H1 (cell line): Measurements from ENCODE around the gene AGAP1. TPM values are rescaled to one million over a fixed set of nuclear protein-coding genes. Genes with fewer than 3 reads are reported as not detected.

Experiments used
- CTCF ChIA-PET: fragments of 300-600 bp; sonication (Branson Sonifier 250); formaldehyde crosslinking; loops from one replicate; lab custom pipeline; 2021; ENCODE audit not compliant: partially characterized antibody; lab: Charles Lee
- POLR2A ChIA-PET: fragments of 300-600 bp; sonication (Branson Sonifier 250); formaldehyde crosslinking; loops from one replicate; lab custom pipeline; 2021; ENCODE audit warnings: inconsistent platforms; ENCODE audit not compliant: partially characterized antibody; lab: Charles Lee
- DNase-seq, 2 experiments: peaks; one replicate each; pipeline versions ENCODE4 v3.0.0 to v3.0.0-alpha.2; 2010 to 2022; ENCODE audit warnings: low spot score in 2 of 2, low read depth in 1 of 2, mixed read lengths in 1 of 2
- FAIRE-seq: peaks from 2 replicates; lab custom pipeline; 2011; peaks lifted over from hg19 to GRCh38; lab: Jason Lieb, UNC
- H2AFZ ChIP-seq: 2 replicates; pipeline ENCODE4 v1.8.1; 2012; ENCODE audit warnings: low read length, inconsistent platforms
- H2AK5ac ChIP-seq: 2 replicates; pipeline ENCODE4 v1.6.1; 2013; ENCODE audit warnings: low read depth, low read length
- H2BK120ac ChIP-seq: replicated peaks from 2 replicates; pipeline ENCODE3; 2013; ENCODE audit warnings: low read depth, low read length, inconsistent platforms
- H2BK12ac ChIP-seq: 2 replicates; pipeline ENCODE4 v1.6.1; 2013; ENCODE audit warnings: low read depth, low read length
- H2BK15ac ChIP-seq: 2 replicates; pipeline ENCODE4 v1.6.1; 2013; ENCODE audit warnings: low read length
- H2BK20ac ChIP-seq: 2 replicates; pipeline ENCODE4 v1.6.1; 2013; ENCODE audit warnings: low read length
- H2BK5ac ChIP-seq: 2 replicates; pipeline ENCODE4 v1.6.1; 2013; ENCODE audit warnings: low read depth, low read length
- H3K14ac ChIP-seq: 2 replicates; pipeline ENCODE4 v1.6.1; 2013; ENCODE audit warnings: inconsistent platforms; ENCODE audit not compliant: insufficient read length
- H3K18ac ChIP-seq: 2 replicates; pipeline ENCODE4 v1.6.1; 2013; ENCODE audit warnings: low read length; ENCODE audit errors: extremely low read depth
- H3K23ac ChIP-seq: 2 replicates; pipeline ENCODE4 v1.6.1; 2013; ENCODE audit warnings: inconsistent platforms; ENCODE audit not compliant: insufficient read length
- H3K23me2 ChIP-seq: 2 replicates; pipeline ENCODE4 v1.6.1; 2013; ENCODE audit warnings: low read depth, low read length
- H3K27ac ChIP-seq: 2 replicates; pipeline ENCODE4 v1.6.1; 2011; ENCODE audit warnings: low read depth, low read length, inconsistent platforms
- H3K27me3 ChIP-seq, 4 experiments: replicated peaks in 1 of 4; 1 replicate in 1 of 4; 2 replicates in 3 of 4; pipeline versions ENCODE4 v1.6.1 to v1.8.1; 2011 to 2013; ENCODE audit warnings: low read length in 3 of 4, mild to moderate bottlenecking in 3 of 4, inconsistent platforms in 2 of 4, mixed read lengths in 2 of 4, moderate library complexity in 1 of 4; ENCODE audit not compliant: control insufficient read depth in 3 of 4, insufficient read depth in 3 of 4; ENCODE audit errors: extremely low read depth in 1 of 4
- H3K36me3 ChIP-seq, 4 experiments: 2 replicates each; pipeline versions ENCODE4 v1.6.1 to v1.8.1; 2011 to 2013; ENCODE audit warnings: mild to moderate bottlenecking in 4 of 4, low read length in 3 of 4, moderate library complexity in 2 of 4, control low read depth in 1 of 4, inconsistent platforms in 1 of 4; ENCODE audit not compliant: insufficient read depth in 4 of 4, control insufficient read depth in 2 of 4
- H3K4ac ChIP-seq: replicated peaks from 2 replicates; pipeline ENCODE3; 2013; ENCODE audit warnings: low read length, low read depth, mixed read lengths, inconsistent platforms; ENCODE audit not compliant: insufficient read length
- H3K4me1 ChIP-seq, 4 experiments: replicated peaks in 1 of 4; 1 replicate in 1 of 4; 2 replicates in 3 of 4; pipeline versions ENCODE4 v1.6.1 to v1.8.1; 2011 to 2013; ENCODE audit warnings: low read length in 3 of 4, inconsistent platforms in 2 of 4, mixed read lengths in 1 of 4; ENCODE audit not compliant: insufficient read depth in 4 of 4, control insufficient read depth in 3 of 4
- H3K4me2 ChIP-seq, 2 experiments: 2 replicates each; pipeline versions ENCODE4 v1.6.1 to v1.8.1; 2011 to 2013; ENCODE audit warnings: low read depth in 2 of 2, low read length in 2 of 2, control low read depth in 1 of 2, inconsistent platforms in 1 of 2, mild to moderate bottlenecking in 1 of 2; ENCODE audit not compliant: insufficient read depth in 1 of 2
- H3K4me3 ChIP-seq, 4 experiments: fragments of 200-600, 300-600 bp in 1 of 4; sonication (generic), shearing (Covaris generic), sonication (Bioruptor Twin) in 1 of 4; 2 replicates each; pipeline versions ENCODE4 v1.5.1 to v1.8.1; 2011 to 2016; ENCODE audit warnings: low read length in 4 of 4, low read depth in 3 of 4, control low read depth in 2 of 4, inconsistent platforms in 2 of 4, mild to moderate bottlenecking in 2 of 4, mixed read lengths in 1 of 4, moderate library complexity in 1 of 4; ENCODE audit not compliant: insufficient read depth in 2 of 4; ENCODE audit errors: extremely low read depth in 1 of 4
- H3K56ac ChIP-seq: replicated peaks from 2 replicates; pipeline ENCODE3; 2013; ENCODE audit warnings: low read depth, mild to moderate bottlenecking, mixed read lengths, low read length, inconsistent platforms; ENCODE audit not compliant: insufficient read length
- H3K79me1 ChIP-seq: 2 replicates; pipeline ENCODE4 v1.6.1; 2013; ENCODE audit warnings: low read depth, low read length, control low read depth
- H3K79me2 ChIP-seq, 2 experiments: 2 replicates each; pipeline versions ENCODE4 v1.6.1 to v1.8.1; 2012 to 2013; ENCODE audit warnings: low read length in 2 of 2, mild to moderate bottlenecking in 2 of 2, inconsistent platforms in 1 of 2; ENCODE audit not compliant: insufficient read depth in 2 of 2, control insufficient read depth in 1 of 2
- H3K9ac ChIP-seq, 4 experiments: replicated peaks in 1 of 4; 1 replicate in 1 of 4; 2 replicates in 3 of 4; pipeline versions ENCODE4 v1.6.1 to v1.8.1; 2011 to 2013; ENCODE audit warnings: low read depth in 3 of 4, low read length in 3 of 4, control low read depth in 2 of 4, mild to moderate bottlenecking in 2 of 4, moderate library complexity in 2 of 4, inconsistent platforms in 1 of 4; ENCODE audit errors: extremely low read depth in 1 of 4
- H3K9me3 ChIP-seq, 2 experiments: 2 replicates each; pipeline versions ENCODE4 v1.6.1 to v1.8.1; 2012 to 2013; ENCODE audit warnings: mild to moderate bottlenecking in 2 of 2, moderate library complexity in 2 of 2, control low read depth in 1 of 2, inconsistent platforms in 1 of 2, low read depth in 1 of 2, low read length in 1 of 2, mixed read lengths in 1 of 2; ENCODE audit not compliant: insufficient read depth in 2 of 2
- H4K20me1 ChIP-seq, 2 experiments: replicated peaks in 1 of 2; 2 replicates each; pipeline versions ENCODE3 to v1.8.1; 2011 to 2013; ENCODE audit warnings: inconsistent platforms in 2 of 2, low read length in 2 of 2, mild to moderate bottlenecking in 1 of 2; ENCODE audit not compliant: insufficient read depth in 2 of 2, control insufficient read depth in 1 of 2
- H4K5ac ChIP-seq: 2 replicates; pipeline ENCODE4 v1.6.1; 2013; ENCODE audit warnings: low read length, low read depth, mixed read lengths, inconsistent platforms; ENCODE audit not compliant: insufficient read length
- H4K8ac ChIP-seq: 2 replicates; pipeline ENCODE4 v1.8.0; 2013; ENCODE audit warnings: mild to moderate bottlenecking, moderate library complexity, low read length, inconsistent platforms; ENCODE audit not compliant: insufficient read depth; ENCODE audit errors: extremely low read depth
- H4K91ac ChIP-seq: replicated peaks from 2 replicates; pipeline ENCODE3; 2013; ENCODE audit warnings: low read length, mixed read lengths, inconsistent platforms; ENCODE audit not compliant: insufficient read length
- BACH1 ChIP-seq: IDR thresholded peaks from 2 replicates; pipeline ENCODE4 v1.6.1; 2012; ENCODE audit warnings: low read length, improper control_type of control experiment
- CREB1 ChIP-seq: IDR thresholded peaks from 2 replicates; pipeline ENCODE4 v1.6.1; 2012; ENCODE audit warnings: inconsistent platforms
- GABPA ChIP-seq: IDR thresholded peaks from 2 replicates; pipeline ENCODE4 v1.6.1; 2011; ENCODE audit warnings: mild to moderate bottlenecking, low read length, moderate library complexity, borderline replicate concordance; ENCODE audit not compliant: insufficient read depth
- HDAC2 ChIP-seq, 2 experiments: fragments of 300-600 bp in 1 of 2; sonication (generic) in 1 of 2; IDR thresholded peaks; 2 replicates each; pipeline ENCODE4 v1.6.1; 2011 to 2012; ENCODE audit warnings: low read depth in 2 of 2, low read length in 2 of 2, mild to moderate bottlenecking in 2 of 2, moderate library complexity in 2 of 2, borderline replicate concordance in 1 of 2, inconsistent platforms in 1 of 2
- MAX ChIP-seq: IDR thresholded peaks from 2 replicates; pipeline ENCODE4 v1.6.1; 2012; ENCODE audit warnings: inconsistent platforms
- RBBP5 ChIP-seq: IDR thresholded peaks from 2 replicates; pipeline ENCODE4 v1.7.1; 2012; ENCODE audit warnings: low read depth, mild to moderate bottlenecking, inconsistent platforms, low read length, moderate library complexity, borderline replicate concordance
- SAP30 ChIP-seq: fragments of 300-600 bp; sonication (generic); IDR thresholded peaks from 2 replicates; pipeline ENCODE4 v1.7.1; 2012; ENCODE audit warnings: low read length, moderate library complexity, mild to moderate bottlenecking, inconsistent platforms; ENCODE audit not compliant: insufficient read depth, insufficient replicate concordance
- SIN3A ChIP-seq, 2 experiments: IDR thresholded peaks in 1 of 2; conservative IDR thresholded peaks in 1 of 2; 2 replicates each; pipeline ENCODE4 v1.6.1; 2011 to 2012; ENCODE audit warnings: low read length in 2 of 2, improper control_type of control experiment in 1 of 2, low read depth in 1 of 2, mild to moderate bottlenecking in 1 of 2
- SP1 ChIP-seq: IDR thresholded peaks from 2 replicates; pipeline ENCODE4 v1.6.1; 2011; ENCODE audit warnings: low read depth, low read length
- SP2 ChIP-seq: IDR thresholded peaks from 2 replicates; pipeline ENCODE4 v1.6.1; 2012; ENCODE audit warnings: mild to moderate bottlenecking, low read length, inconsistent platforms
- SUZ12 ChIP-seq: fragments of 200-600 bp; sonication (generic); IDR thresholded peaks from 2 replicates; pipeline ENCODE4 v1.6.1; 2012; ENCODE audit warnings: mild to moderate bottlenecking, inconsistent platforms, low read length, moderate library complexity, mixed read lengths
- TAF1 ChIP-seq: IDR thresholded peaks from 2 replicates; pipeline ENCODE4 v1.6.1; 2011; ENCODE audit warnings: mild to moderate bottlenecking, low read depth, low read length
- TCF12 ChIP-seq: IDR thresholded peaks from 2 replicates; pipeline ENCODE4 v1.6.1; 2011; ENCODE audit warnings: low read depth, mild to moderate bottlenecking, low read length
- WGBS, 2 experiments: shearing (Covaris generic) in 1 of 2; methylation state at CpG; one replicate each; pipeline versions ENCODE4 v1.1.6 to v1.1.7; 2013 to 2015; ENCODE audit warnings: low lambda C conversion rate in 2 of 2, mixed read lengths in 2 of 2, inconsistent platforms in 1 of 2, low coverage in 1 of 2, missing lambda C conversion rate in 1 of 2; ENCODE audit not compliant: insufficient replicate concordance in 2 of 2, insufficient coverage in 1 of 2, insufficient read length in 1 of 2; ENCODE audit errors: extremely low coverage in 1 of 2, missing lambda C conversion rate in 1 of 2; 5-methylcytosine and 5-hydroxymethylcytosine counted together
- polyA plus RNA-seq, 7 experiments: library from polyadenylated mRNA; depleted of rRNA in 3 of 7; stranded (reverse) in 5 of 7; unstranded in 2 of 7; fragments of >200 nt in 5 of 7; fragments of 200-250 nt in 2 of 7; gene quantifications; 1 replicate in 5 of 7; 2 replicates in 1 of 7; 4 replicates in 1 of 7; pipeline versions ENCODE4 v1.2.1 to v1.2.3, GENCODE V29; 2011 to 2013; ENCODE audit warnings: missing spikeins in 2 of 7, mixed read lengths in 2 of 7
- total RNA-seq: library from RNA; stranded (reverse); fragmentation: NEBNext Ultra II Directional; extraction: Animal tissue kit (Norgen Biotek cat#: 25700); gene quantifications from 2 replicates; pipeline ENCODE4 v1.2.1, GENCODE V29; 2021

AGAP1 gene
- total and polyA plus RNA-seq, 2 of the 8 experiments (the other 6 are each of a cell fraction or from before 2014, with no cell fraction given), result 18.1 to 39.4 TPM

- Histone ChIP-seq H3K9me3 (no peaks in the 10 kb centered on the region), H3K18ac (no peak overlapping the region), H4K91ac (no peak overlapping the region), H3K9ac (no peak overlapping the region), H3K4me2 (no peak overlapping the region), H2BK15ac (no peak overlapping the region), H3K23ac (no peak overlapping the region), H2AFZ (no peak overlapping the region), H3K36me3 (no peaks in the 10 kb centered on the region), H3K14ac (no peak overlapping the region), H3K4ac (no peak overlapping the region), H4K20me1 (peaks cover 3 to 8% of the 10 kb centered on the region in 2 experiments), H3K23me2 (no peaks in the 10 kb centered on the region), H2BK20ac (no peak overlapping the region), H4K5ac (no peak overlapping the region), H4K8ac (no peak overlapping the region), H3K56ac (no peak overlapping the region), H3K27ac (no peak overlapping the region), H2BK120ac (no peak overlapping the region), H2AK5ac (no peak overlapping the region), H3K79me1 (0 out of 2 replicates have a peak, but pooled peaks cover 4% of the 10 kb centered on the region), H2BK12ac (no peak overlapping the region), H3K27me3 (no peaks in the 10 kb centered on the region), H3K4me1 (peaks cover 0 to 5% (median 2%) of the 10 kb centered on the region in 4 experiments; a peak in 4 of 7 replicates), H3K79me2 (no peaks in the 10 kb centered on the region), H3K4me3 (no peak overlapping the region), H2BK5ac (peak overlapping the region; percentile 47; the same call in 1 of the 2 replicates)
- CTCF ChIA-PET, result interaction anchor here (1.0 to 8.0 kb wide), 6 partner anchors 11 to 410 kb away, joined by 3 to 113 read pairs (median 38); no protein-coding TSS in a partner anchor
- TF ChIP-seq SP2, result no peak
- TF ChIP-seq CREB1, result no peak
- no peak for TF ChIP-seq SAP30
- no peak for TF ChIP-seq RBBP5
- TF ChIP-seq HDAC2 (IDR thresholded peaks at IDR 0.05; ENCODE audit: borderline replicate concordance in 1 of 2, low read depth in 2 of 2, low read length in 2 of 2), result no peak
- no peak for TF ChIP-seq SP1
- no peak for TF ChIP-seq SUZ12
- TF ChIP-seq TCF12, result no peak
- no peak for TF ChIP-seq GABPA
- no peak for TF ChIP-seq SIN3A (conservative IDR thresholded peaks at IDR 0.05 in 1 of 2, IDR thresholded peaks at IDR 0.05 in 1 of 2; ENCODE audit: low read depth in 1 of 2, low read length in 2 of 2)
- TF ChIP-seq TAF1, result no peak
- TF ChIP-seq MAX, result no peak
- TF ChIP-seq BACH1, result no peak
- DNase-seq (no peak), FAIRE-seq (no peak)
- 89% methylated on average over 13 of the region's 14 CpGs; no CpG with 5 or more reads in 1 of the 2 experiments for WGBS, 2 experiments
- POLR2A ChIA-PET, result no interaction called here
Observed at GRCh38 chr2:235776531-235776930, 282.7 kb downstream of the AGAP1 start.
